ENCODE data around the gene TAOK2. TPM values are rescaled to one million over a fixed set of nuclear protein-coding genes. Genes with fewer than 3 reads are reported as not detected.

The TAOK2 gene
- total and polyA plus RNA-seq, 2 of the 13 experiments (the other 11 are each of a cell fraction or from before 2014, with no cell fraction given): 17.4 to 43.2 TPM

- peak; percentile 94; the same call in 1 of the 2 replicates for TF ChIP-seq ZNF704 (CRISPR knock-in tag; IDR thresholded peaks at IDR 0.05; ENCODE audit: borderline replicate concordance)
- TF ChIP-seq SMARCC2 (IDR thresholded peaks at IDR 0.05): no peak
- peak; percentile 94 for TF ChIP-seq ARID4A (CRISPR knock-in tag; IDR thresholded peaks at IDR 0.05; ENCODE audit: borderline replicate concordance)
- TF ChIP-seq HNRNPH1 (optimal IDR thresholded peaks at IDR 0.05; ENCODE audit: low read depth, low read length): peak; percentile 94
- no peak for TF ChIP-seq ZFAT (CRISPR knock-in tag; conservative IDR thresholded peaks at IDR 0.05)
- no peak for TF ChIP-seq ZNF644 (CRISPR knock-in tag; IDR thresholded peaks at IDR 0.05; ENCODE audit: low read depth)
- peak; percentile 98 for TF ChIP-seq MAX (IDR thresholded peaks at IDR 0.05)
- TF ChIP-seq AGO2 (optimal IDR thresholded peaks at IDR 0.05; ENCODE audit: low read depth, low read length): peak; percentile 97
- peak; percentile 61; the same call in 1 of the 2 replicates for TF ChIP-seq E2F2 (CRISPR knock-in tag; IDR thresholded peaks at IDR 0.05; ENCODE audit: borderline replicate concordance)
- peak; percentile 40; the same call in 1 of the 2 replicates for TF ChIP-seq HNF4A (CRISPR knock-in tag; IDR thresholded peaks at IDR 0.05)
- TF ChIP-seq PHB2 (IDR thresholded peaks at IDR 0.05; ENCODE audit: partially characterized antibody): no peak
- TF ChIP-seq ZNF543 (CRISPR knock-in tag; IDR thresholded peaks at IDR 0.05): peak; percentile 71; the same call in 1 of the 2 replicates
- TF ChIP-seq ZBTB38 (CRISPR knock-in tag; IDR thresholded peaks at IDR 0.05): peak; percentile 98
- peak; percentile 56; the same call in 1 of the 2 replicates for TF ChIP-seq KDM5A (IDR thresholded peaks at IDR 0.05; ENCODE audit: borderline replicate concordance, low read length)
- peak; percentile 1; the same call in 1 of the 2 replicates for TF ChIP-seq EED (CRISPR knock-in tag; IDR thresholded peaks at IDR 0.05)
- peak; percentile 76 for TF ChIP-seq RFX3 (CRISPR knock-in tag; IDR thresholded peaks at IDR 0.05)
- no peak for TF ChIP-seq SETDB1 (CRISPR knock-in tag; IDR thresholded peaks at IDR 0.05; ENCODE audit: borderline replicate concordance)
- TF ChIP-seq ZNF354B (CRISPR knock-in tag; IDR thresholded peaks at IDR 0.05): no peak
- no peak for TF ChIP-seq DDIT3 (CRISPR knock-in tag; IDR thresholded peaks at IDR 0.05)
- TF ChIP-seq ZNF569 (CRISPR knock-in tag; IDR thresholded peaks at IDR 0.05; ENCODE audit: borderline replicate concordance): no peak
- TF ChIP-seq ZNF567 (CRISPR knock-in tag; IDR thresholded peaks at IDR 0.05; ENCODE audit: borderline replicate concordance): peak; percentile 80; the same call in 1 of the 2 replicates
- peak; percentile 90; the same call in 1 of the 2 replicates for TF ChIP-seq ZSCAN9 (CRISPR knock-in tag; IDR thresholded peaks at IDR 0.05; ENCODE audit: borderline replicate concordance)
- peak; percentile 81 for TF ChIP-seq GATAD1 (CRISPR knock-in tag; IDR thresholded peaks at IDR 0.05)
These were observed at the start of gene TAOK2 (continued) for GRCh38 chr16:29973384-29974246.

Data from HepG2 (cell line).